A549 (cell line): ENCODE measurements around the gene HP1BP3. TPM values are rescaled to one million over a fixed set of nuclear protein-coding genes. Genes with fewer than 3 reads are reported as not detected.
A peak's percentile ranks its signal among the peaks of the same experiment; 100 is the strongest.

Source experiments
- ATAC-seq, 2 experiments: fragments of 200-7000 bp in 1 of 2; fragments of >200 bp in 1 of 2; cut with Nextera tagmentation in 1 of 2; cut with Tn5 transposase in 1 of 2; 3 replicates each; pipeline versions ENCODE4 v1.8.0 to v1.9.1; 2018 to 2020; ENCODE audit warnings: mild to moderate bottlenecking in 1 of 2, moderate library complexity in 1 of 2
- CTCF ChIA-PET: fragments of 300-600 bp; sonication (Branson Sonifier 250); formaldehyde crosslinking; extraction: SDS; loops from one replicate; lab custom pipeline; 2021; ENCODE audit warnings: antibody characterized with exemption, inconsistent platforms; lab: Yijun Ruan, JAX
- POLR2A ChIA-PET: fragments of 350-600 bp; formaldehyde crosslinking; extraction: SDS; loops from one replicate; lab custom pipeline; 2021; ENCODE audit warnings: antibody characterized with exemption, inconsistent platforms; lab: Yijun Ruan, JAX
- DNase-seq, 2 experiments: peaks; one replicate each; pipeline versions ENCODE4 v3.0.0 to v3.0.0-alpha.2; 2011 to 2016; ENCODE audit warnings: low read depth in 1 of 2, low spot score in 1 of 2
- FAIRE-seq: peaks from 2 replicates; lab custom pipeline; 2011; peaks lifted over from hg19 to GRCh38; lab: Jason Lieb, UNC
- H3K27ac ChIP-seq, 2 experiments: fragments of >200 bp; sonication (Bioruptor Twin); formaldehyde crosslinking; 3 replicates each; pipeline ENCODE4 v1.5.1; 2016 to 2017
- H3K4me1 ChIP-seq: fragments of >200 bp; sonication (Bioruptor Twin); formaldehyde crosslinking; 3 replicates; pipeline ENCODE4 v1.6.1; 2016
- H3K4me2 ChIP-seq: fragments of >200 bp; sonication (Bioruptor Twin); formaldehyde crosslinking; 3 replicates; pipeline ENCODE4 v1.6.1; 2016
- H3K4me3 ChIP-seq: fragments of >200 bp; sonication (Bioruptor Twin); formaldehyde crosslinking; 3 replicates; pipeline ENCODE4 v1.5.1; 2016
- H3K9me3 ChIP-seq: fragments of >200 bp; sonication (Bioruptor Twin); formaldehyde crosslinking; 3 replicates; pipeline ENCODE4 v1.6.1; 2016
- BCL3 ChIP-seq: fragments of >200 bp; sonication (Bioruptor Twin); formaldehyde crosslinking; IDR thresholded peaks from 3 replicates; pipeline ENCODE4 v1.6.1; 2016
- BHLHE40 ChIP-seq: IDR thresholded peaks from 2 replicates; pipeline ENCODE4 v1.6.1; 2012; ENCODE audit warnings: low read depth, low read length, inconsistent platforms
- ELK1 ChIP-seq: fragments of 150-350 bp; IDR thresholded peaks from 2 replicates; pipeline ENCODE4 v1.6.1; 2014; ENCODE audit warnings: low read depth, mild to moderate bottlenecking, low read length
- EP300 ChIP-seq, 2 experiments: fragments of >200 bp; sonication (Bioruptor Twin); formaldehyde crosslinking; IDR thresholded peaks; 2 replicates in 1 of 2; 3 replicates in 1 of 2; pipeline ENCODE4 v1.6.1; 2016 to 2017
- ESRRA ChIP-seq: fragments of 150-350 bp; IDR thresholded peaks from 2 replicates; pipeline ENCODE4 v1.6.1; 2014; ENCODE audit warnings: mild to moderate bottlenecking, low read length, borderline replicate concordance
- FOSL2 ChIP-seq, 2 experiments: fragments of 450-650 bp in 1 of 2; fragments of >200 bp in 1 of 2; sonication (Bioruptor Twin) in 1 of 2; formaldehyde crosslinking; IDR thresholded peaks; 2 replicates each; pipeline versions ENCODE4 v1.5.0 to v1.6.1; 2016 to 2020; ENCODE audit warnings: mild to moderate bottlenecking in 1 of 2, moderate library complexity in 1 of 2
- GATA3 ChIP-seq: IDR thresholded peaks from 2 replicates; pipeline ENCODE4 v1.6.1; 2012; ENCODE audit warnings: borderline replicate concordance
- HES2 ChIP-seq: fragments of >200 bp; sonication (Bioruptor Twin); formaldehyde crosslinking; IDR thresholded peaks from 2 replicates; pipeline ENCODE4 v1.6.1; 2016
- HEYL ChIP-seq: fragments of 250-450 bp; sonication (Bioruptor Pico); IDR thresholded peaks from 2 replicates; pipeline ENCODE4 v1.8.0; 2021; ENCODE audit warnings: mild to moderate bottlenecking, moderate library complexity
- HMGXB4 ChIP-seq: fragments of 250-450 bp; sonication (Bioruptor Pico); IDR thresholded peaks from 2 replicates; pipeline ENCODE4 v1.5.0; 2021; ENCODE audit warnings: mild to moderate bottlenecking, moderate library complexity, borderline replicate concordance
- HOXA7 ChIP-seq: fragments of 250-450 bp; sonication (Bioruptor Pico); IDR thresholded peaks from 2 replicates; pipeline ENCODE4 v1.5.0; 2020; ENCODE audit warnings: mild to moderate bottlenecking, moderate library complexity
- HOXB5 ChIP-seq: fragments of 250-450 bp; sonication (Bioruptor Pico); IDR thresholded peaks from 2 replicates; pipeline ENCODE4 v1.5.0; 2020; ENCODE audit warnings: mild to moderate bottlenecking, moderate library complexity
- JUNB ChIP-seq: fragments of >200 bp; sonication (Bioruptor Twin); formaldehyde crosslinking; IDR thresholded peaks from 2 replicates; pipeline ENCODE4 v1.6.1; 2016
- KDM5A ChIP-seq: fragments of 200-600 bp; sonication (generic); IDR thresholded peaks from 2 replicates; pipeline ENCODE4 v1.6.1; 2016; ENCODE audit warnings: antibody characterized with exemption, mild to moderate bottlenecking
- MAFK ChIP-seq: fragments of 450-650 bp; IDR thresholded peaks from 2 replicates; pipeline ENCODE4 v1.6.1; 2014; ENCODE audit not compliant: partially characterized antibody
- NPAS2 ChIP-seq: fragments of 250-450 bp; sonication (Bioruptor Pico); IDR thresholded peaks from 2 replicates; pipeline ENCODE4 v1.8.0; 2022; ENCODE audit warnings: mild to moderate bottlenecking, moderate library complexity, borderline replicate concordance
- NR3C1 ChIP-seq: fragments of >200 bp; sonication (Bioruptor Twin); formaldehyde crosslinking; IDR thresholded peaks from 3 replicates; pipeline ENCODE4 v1.6.1; 2017
- POLR2A ChIP-seq: IDR thresholded peaks from 2 replicates; pipeline ENCODE4 v1.6.1; 2012; ENCODE audit warnings: mild to moderate bottlenecking, low read length
- RAD21 ChIP-seq, 2 experiments: fragments of >200 bp in 1 of 2; sonication (Bioruptor Twin) in 1 of 2; formaldehyde crosslinking in 1 of 2; IDR thresholded peaks in 1 of 2; conservative IDR thresholded peaks in 1 of 2; 2 replicates in 1 of 2; 3 replicates in 1 of 2; pipeline ENCODE4 v1.6.1; 2012 to 2018; ENCODE audit warnings: inconsistent platforms in 1 of 2
- REST ChIP-seq: fragments of 200-600 bp; sonication (generic); IDR thresholded peaks from 2 replicates; pipeline ENCODE4 v1.6.1; 2016; ENCODE audit warnings: antibody characterized with exemption, mild to moderate bottlenecking, moderate library complexity
- TFCP2L1 ChIP-seq: fragments of 250-450 bp; sonication (Bioruptor Pico); IDR thresholded peaks from 2 replicates; pipeline ENCODE4 v1.5.0; 2021; ENCODE audit warnings: mild to moderate bottlenecking
- ZNF302 ChIP-seq: fragments of 250-450 bp; sonication (Bioruptor Pico); IDR thresholded peaks from 2 replicates; pipeline ENCODE4 v1.9.0; 2021; ENCODE audit warnings: inconsistent platforms, mild to moderate bottlenecking, moderate library complexity
- ZSCAN20 ChIP-seq: fragments of 250-450 bp; sonication (Bioruptor Pico); IDR thresholded peaks from 2 replicates; pipeline ENCODE4 v1.8.0; 2022; ENCODE audit warnings: mild to moderate bottlenecking, moderate library complexity
- WGBS: methylation state at CpG from one replicate; pipeline ENCODE4 v1.1.6; 2017; ENCODE audit errors: missing lambda C conversion rate; 5-methylcytosine and 5-hydroxymethylcytosine counted together
- polyA plus RNA-seq, 4 experiments: library from polyadenylated mRNA; depleted of rRNA in 3 of 4; stranded (reverse); fragments of >200 nt; fragmentation: RNase III in 1 of 4; extraction: RNeasy Plus Mini Kit Qiagen cat#74134 plus additional on column Dnase treatment in 1 of 4; gene quantifications; 2 replicates in 3 of 4; 3 replicates in 1 of 4; pipeline ENCODE4 v1.2.3, GENCODE V29; 2011 to 2017

The HP1BP3 gene
- polyA plus RNA-seq, 2 of the 4 experiments (the other 2 are of a cell fraction) = 159 to 214 TPM

GRCh38 chr1:20787840-20788795 lies 1.0 kb upstream of the HP1BP3 start:
- DNase-seq (peak in 1 of 2 experiments; percentile 56), FAIRE-seq (no peak), ATAC-seq (peak in 1 of 2 experiments; percentile 4; a peak in 3 of 6 replicates)
- H3K4me2 ChIP-seq = peak overlapping the region; percentile 91
- ChIA-PET CTCF (interaction anchor here (2.5 to 3.9 kb wide), 2 partner anchors 92 to 407 kb away, joined by 7 to 18 read pairs; no protein-coding TSS in a partner anchor), POLR2A (interaction anchor here (1.5 to 1.7 kb wide), 3 partner anchors 91 to 407 kb away, joined by 5 to 9 read pairs (median 5); no protein-coding TSS in a partner anchor)
- peaks cover 25% of the 10 kb centered on the region for H3K4me1 ChIP-seq
- H3K27ac ChIP-seq = peak overlapping the region; percentile 91 to 100
- no peak for TF ChIP-seq ELK1
- no peak; the same call in 2 of the 3 replicates for TF ChIP-seq BCL3
- no peak for TF ChIP-seq BHLHE40
- TF ChIP-seq HEYL (CRISPR knock-in tag) = no peak
- TF ChIP-seq HES2 = no peak
- no peak for TF ChIP-seq HOXA7
- no peak for TF ChIP-seq ZNF302 (CRISPR knock-in tag)
- TF ChIP-seq POLR2A = no peak
- TF ChIP-seq RAD21 (conservative IDR thresholded peaks at IDR 0.05 in 1 of 2, IDR thresholded peaks at IDR 0.05 in 1 of 2) = no peak
- TF ChIP-seq EP300 (IDR thresholded peaks at IDR 0.05) = no peak
- TF ChIP-seq KDM5A = no peak
- TF ChIP-seq MAFK = no peak
- TF ChIP-seq NR3C1 = no peak
- TF ChIP-seq ZSCAN20 (CRISPR knock-in tag) = no peak
- no peak for TF ChIP-seq NPAS2 (CRISPR knock-in tag)
- TF ChIP-seq TFCP2L1 (CRISPR knock-in tag) = no peak
- TF ChIP-seq FOSL2 (IDR thresholded peaks at IDR 0.05) = no peak
- no peak for TF ChIP-seq FOSL2 (CRISPR knock-in tag; IDR thresholded peaks at IDR 0.05)
- H3K4me3 ChIP-seq = peak overlapping the region; percentile 74
- H3K9me3 ChIP-seq = no peaks in the 10 kb centered on the region
- WGBS = 49% methylated on average over 22 of the region's 22 CpGs

- peak; percentile 86 to 89 for ATAC-seq
- ChIA-PET CTCF (interaction anchor here (1.0 to 3.9 kb wide), 4 partner anchors 19 to 409 kb away, joined by 3 to 18 read pairs (median 6); no protein-coding TSS in a partner anchor), POLR2A (interaction anchor here (0.6 to 2.1 kb wide), 26 partner anchors 9 to 409 kb away, joined by 3 to 11 read pairs (median 4); partner anchors contain the start of genes DDOST, FAM43B and KIF17)
- 3% methylated on average over 35 of the region's 102 CpGs for WGBS
- no peaks in the 10 kb centered on the region for H3K9me3 ChIP-seq
- no peak for FAIRE-seq
- peak overlapping the region; percentile 73 for H3K4me2 ChIP-seq
- peak overlapping the region; percentile 91 to 100 for H3K27ac ChIP-seq
- DNase-seq = peak; percentile 68 to 95
- peaks cover 31% of the 10 kb centered on the region for H3K4me1 ChIP-seq
- peak overlapping the region; percentile 74 for H3K4me3 ChIP-seq
- no peak for TF ChIP-seq ESRRA
- no peak for TF ChIP-seq HMGXB4 (CRISPR knock-in tag)
- TF ChIP-seq ZNF302 (CRISPR knock-in tag) = no peak
- TF ChIP-seq HOXB5 = no peak
- TF ChIP-seq REST = no peak
- TF ChIP-seq JUNB = no peak
- no peak for TF ChIP-seq BCL3
- no peak for TF ChIP-seq GATA3
Measured at GRCh38 chr1:20786253-20787028, 666 bp downstream of the HP1BP3 start.
